Spleen (tissue), 7 donors: ENCODE results near the gene LAIR2.

Experiments used
- POLR2A ChIP-seq, 3 donors: fragments of 450-650 bp; IDR thresholded peaks; one replicate each; pipeline ENCODE4 v1.5.1; 2017; ENCODE audit warnings: antibody characterized with exemption in 3 of 3, mild to moderate bottlenecking in 1 of 3
- POLR2AphosphoS5 ChIP-seq, 3 donors: sonication (generic); formaldehyde crosslinking; IDR thresholded peaks; one replicate each; pipeline ENCODE4 v1.5.1; 2017; ENCODE audit warnings: antibody characterized with exemption in 3 of 3
- TF ChIP-seq, protein P1 (sequence below), 11 experiments: fragments of 200-600 bp in 7 of 11; fragments of 450-650 bp in 4 of 11; sonication (generic) in 4 of 11; IDR thresholded peaks in 8 of 11; conservative IDR thresholded peaks in 3 of 11; 1 replicate in 7 of 11; 2 replicates in 4 of 11; pipeline versions ENCODE4 v1.4.0 to v1.8.0; 2016 to 2021; ENCODE audit warnings: antibody characterized with exemption in 11 of 11, inconsistent platforms in 4 of 11, mild to moderate bottlenecking in 1 of 11
- donor health status: DM: no; HTN: no; CAD: no; lungs with moderate emphysema.
- donor health status: DM: no; HTN: no; CAD: no.
- donor health status: DM: no; HTN: no; CAD: no.

DNA sequence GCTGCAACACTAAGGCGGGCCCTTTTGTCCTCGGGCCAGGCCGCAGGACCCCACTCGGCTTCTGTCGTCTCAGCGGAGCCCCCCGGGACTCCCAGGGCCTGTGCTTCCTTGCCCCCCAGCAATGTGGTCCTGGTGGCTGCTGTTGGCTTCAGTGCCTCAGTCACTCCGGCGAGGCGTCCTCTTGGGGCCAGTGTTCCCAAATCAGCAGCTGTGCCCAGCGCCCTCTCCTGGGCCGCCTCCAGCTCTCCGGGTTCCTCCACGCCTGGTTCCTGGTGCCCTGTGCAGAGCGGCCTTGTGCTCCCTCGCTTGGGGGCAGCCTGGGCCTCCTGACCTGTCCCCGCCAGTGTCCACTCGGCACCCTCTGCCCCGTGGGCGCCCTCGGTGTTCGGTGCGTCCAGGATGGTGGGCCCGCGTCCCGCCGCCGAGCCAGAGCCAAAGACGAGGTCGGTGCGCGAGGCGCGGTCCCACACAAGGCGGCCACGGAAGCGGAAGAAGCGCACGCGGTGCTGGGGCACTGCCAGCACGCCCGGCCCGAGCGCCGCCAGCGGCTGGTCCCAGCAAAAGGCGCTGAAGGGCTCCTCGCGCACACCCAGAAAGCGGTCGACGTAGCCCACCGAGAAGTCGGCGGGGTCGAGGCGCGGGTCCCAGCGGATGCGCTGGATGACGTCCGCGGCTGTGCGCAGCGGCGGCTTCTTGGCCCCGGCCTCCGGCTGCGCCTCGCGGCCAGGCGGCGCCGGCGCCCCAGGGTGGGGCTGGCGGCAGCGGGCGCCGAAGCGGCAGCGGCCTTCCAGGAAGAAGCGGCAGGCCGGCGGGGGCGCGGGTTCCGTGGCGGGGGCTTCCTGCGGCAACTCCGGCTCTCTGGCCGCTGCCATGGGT, 39.7 kb upstream of the LAIR2 start:
- TF ChIP-seq, protein P1, sequence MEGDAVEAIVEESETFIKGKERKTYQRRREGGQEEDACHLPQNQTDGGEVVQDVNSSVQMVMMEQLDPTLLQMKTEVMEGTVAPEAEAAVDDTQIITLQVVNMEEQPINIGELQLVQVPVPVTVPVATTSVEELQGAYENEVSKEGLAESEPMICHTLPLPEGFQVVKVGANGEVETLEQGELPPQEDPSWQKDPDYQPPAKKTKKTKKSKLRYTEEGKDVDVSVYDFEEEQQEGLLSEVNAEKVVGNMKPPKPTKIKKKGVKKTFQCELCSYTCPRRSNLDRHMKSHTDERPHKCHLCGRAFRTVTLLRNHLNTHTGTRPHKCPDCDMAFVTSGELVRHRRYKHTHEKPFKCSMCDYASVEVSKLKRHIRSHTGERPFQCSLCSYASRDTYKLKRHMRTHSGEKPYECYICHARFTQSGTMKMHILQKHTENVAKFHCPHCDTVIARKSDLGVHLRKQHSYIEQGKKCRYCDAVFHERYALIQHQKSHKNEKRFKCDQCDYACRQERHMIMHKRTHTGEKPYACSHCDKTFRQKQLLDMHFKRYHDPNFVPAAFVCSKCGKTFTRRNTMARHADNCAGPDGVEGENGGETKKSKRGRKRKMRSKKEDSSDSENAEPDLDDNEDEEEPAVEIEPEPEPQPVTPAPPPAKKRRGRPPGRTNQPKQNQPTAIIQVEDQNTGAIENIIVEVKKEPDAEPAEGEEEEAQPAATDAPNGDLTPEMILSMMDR (IDR thresholded peaks at IDR 0.05 in 8 of 11, conservative IDR thresholded peaks at IDR 0.05 in 3 of 11), result peak in 5 of 11 experiments; percentile 7 to 46 (median 28)
- TF ChIP-seq POLR2A (IDR thresholded peaks at IDR 0.05) (no peak), POLR2AphosphoS5 (IDR thresholded peaks at IDR 0.05) (peak; percentile 85 to 92 (median 92))
